GM15510 (cell line): ENCODE measurements around the gene TRIM41.

Source experiments
- POLR2A ChIP-seq: IDR thresholded peaks from 3 replicates; pipeline ENCODE4 v1.6.1; 2011; ENCODE audit warnings: borderline replicate concordance; ENCODE audit not compliant: insufficient read length; ENCODE audit errors: extremely low read depth

The TRIM41 gene

GRCh38 chr5:181223058-181223728, at the start of gene TRIM41:
Gene TRIM41, plus strand, starts transcription at chr5:181223281. Its CDS starts 719 bp downstream, at chr5:181224000.
- peak; percentile 80 for TF ChIP-seq POLR2A

- TF ChIP-seq POLR2A = no peak
These were observed 49.4 kb upstream of the TRIM41 start for GRCh38 chr5:181173420-181174342.

- TF ChIP-seq POLR2A = no peak
These were observed 46.7 kb upstream of the TRIM41 start for GRCh38 chr5:181176254-181176952.

- no peak for TF ChIP-seq POLR2A
These were observed 41.2 kb upstream of the TRIM41 start for GRCh38 chr5:181181650-181182565.

DNA sequence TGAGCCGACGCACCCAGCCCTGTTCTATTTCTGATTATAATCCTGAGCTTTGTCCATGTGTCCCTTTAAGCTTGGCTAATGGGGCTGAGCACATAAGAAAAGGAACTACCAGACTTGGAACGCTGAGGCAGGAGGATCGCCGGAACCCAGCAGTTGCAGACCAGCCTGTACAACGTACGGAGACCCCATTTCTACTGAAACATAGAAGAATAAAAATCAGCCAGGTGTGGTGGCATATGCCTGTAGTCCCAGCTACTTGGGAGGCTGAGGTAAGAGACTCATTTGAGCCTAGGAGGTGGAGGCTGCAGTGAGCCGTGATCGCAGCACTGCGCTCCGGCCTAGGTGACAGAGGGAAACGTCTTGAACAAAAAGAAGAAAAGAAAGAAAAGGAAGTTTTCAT, 40.4 kb upstream of the TRIM41 start:
- no peak for TF ChIP-seq POLR2A

DNA sequence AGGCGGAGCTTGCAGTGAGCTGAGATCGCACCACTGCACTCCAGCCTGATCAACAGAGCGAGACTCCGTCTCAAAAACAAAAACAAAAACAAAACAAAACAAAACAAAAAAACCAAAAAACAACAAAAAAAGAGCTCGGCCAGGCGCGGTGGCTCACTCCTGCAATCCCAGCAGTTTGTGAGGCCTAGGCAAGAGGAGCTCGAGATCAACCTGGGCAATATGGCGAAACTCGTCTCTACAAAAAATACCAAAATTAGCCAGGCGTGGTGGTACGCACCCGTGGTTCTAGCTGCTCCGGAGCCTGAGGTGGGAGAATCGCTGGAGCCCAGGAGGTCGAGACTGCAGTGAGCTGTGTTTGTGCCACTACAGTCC, 38.2 kb upstream of the TRIM41 start:
- no peak for TF ChIP-seq POLR2A

- no peak for TF ChIP-seq POLR2A
These were observed 37.5 kb upstream of the TRIM41 start for GRCh38 chr5:181185560-181185959.

DNA sequence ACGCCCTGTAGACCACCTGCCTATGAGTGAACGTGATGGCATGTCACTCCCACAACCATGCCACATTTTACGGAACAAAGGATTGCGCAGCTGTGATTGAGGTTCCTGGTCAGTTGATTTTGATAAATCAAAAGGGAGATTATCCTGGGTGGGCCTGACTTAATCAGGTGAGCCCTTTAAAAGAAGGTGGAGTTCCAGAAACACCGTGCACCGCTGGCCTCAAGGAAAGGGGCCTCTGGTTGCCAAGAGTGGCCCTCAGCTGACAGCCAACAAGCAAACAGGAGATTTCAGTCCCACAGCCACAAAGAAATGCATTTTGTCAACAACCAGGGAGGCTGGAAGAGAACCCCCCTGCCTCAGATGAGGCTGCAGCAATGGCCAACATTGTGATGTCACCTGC, 37.1 kb upstream of the TRIM41 start:
- no peak for TF ChIP-seq POLR2A

GRCh38 chr5:181186986-181187499, 36.0 kb upstream of the TRIM41 start:
- TF ChIP-seq POLR2A = no peak

- peak; percentile 12 for TF ChIP-seq POLR2A
These were observed 35.4 kb upstream of the TRIM41 start for GRCh38 chr5:181187500-181188213.

- TF ChIP-seq POLR2A = no peak
These were observed 34.2 kb upstream of the TRIM41 start for GRCh38 chr5:181188700-181189362.

DNA sequence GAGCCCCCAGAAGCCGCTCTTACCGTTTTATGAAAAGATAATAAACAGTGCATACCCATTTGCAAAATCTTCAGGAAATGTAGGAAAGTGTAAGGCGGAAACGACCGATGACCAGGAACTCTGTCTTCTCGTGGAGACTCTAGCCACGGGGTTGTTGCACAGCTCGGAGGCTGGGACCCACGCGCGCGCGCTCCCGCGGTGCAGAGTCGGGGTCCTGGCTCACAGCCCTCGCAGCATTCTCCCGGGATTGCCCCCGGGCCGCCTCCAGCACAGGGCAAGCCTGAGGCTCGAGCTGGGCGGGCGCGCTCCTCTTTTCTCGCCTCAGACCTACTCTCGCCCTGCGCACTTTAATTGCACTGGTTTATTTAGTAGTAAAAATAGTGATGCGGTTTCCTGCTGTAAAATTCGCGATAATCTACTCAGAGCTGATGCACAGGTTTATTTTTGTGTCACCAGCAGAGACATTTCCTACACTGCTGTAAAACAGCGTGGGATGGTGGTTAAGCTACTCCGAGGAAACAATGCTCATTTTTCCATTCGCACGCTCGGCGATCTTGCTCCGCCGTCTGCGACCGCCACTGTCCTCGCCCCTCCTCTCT, 33.6 kb upstream of the TRIM41 start:
- peak; percentile 27 for TF ChIP-seq POLR2A

GRCh38 chr5:181189962-181190710, 32.9 kb upstream of the TRIM41 start:
- TF ChIP-seq POLR2A = peak; percentile 20
